ENCODE measurements around the gene MRPL23.

The MRPL23 gene

DNA sequence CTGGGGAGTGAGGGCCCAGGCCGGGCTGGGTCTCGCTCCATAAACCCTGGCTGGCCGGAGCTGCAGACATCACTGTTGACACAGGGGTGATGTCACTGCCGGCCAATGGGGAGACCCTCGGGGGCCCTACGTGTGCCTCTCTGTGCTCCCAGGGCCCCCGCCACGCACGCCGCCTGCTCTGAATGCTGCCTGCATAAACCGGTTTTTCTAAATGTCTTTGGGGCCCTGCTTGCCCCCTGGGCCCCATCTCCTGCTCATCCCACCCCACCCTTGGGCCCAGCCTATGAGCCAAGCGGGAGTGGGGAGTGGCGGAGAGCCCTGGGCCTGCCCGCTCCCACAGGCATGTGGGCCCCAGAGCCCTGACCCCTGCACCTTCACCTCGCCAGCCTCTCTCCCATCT, 42.8 kb downstream of the MRPL23 start:
- TF ChIP-seq, protein P1, sequence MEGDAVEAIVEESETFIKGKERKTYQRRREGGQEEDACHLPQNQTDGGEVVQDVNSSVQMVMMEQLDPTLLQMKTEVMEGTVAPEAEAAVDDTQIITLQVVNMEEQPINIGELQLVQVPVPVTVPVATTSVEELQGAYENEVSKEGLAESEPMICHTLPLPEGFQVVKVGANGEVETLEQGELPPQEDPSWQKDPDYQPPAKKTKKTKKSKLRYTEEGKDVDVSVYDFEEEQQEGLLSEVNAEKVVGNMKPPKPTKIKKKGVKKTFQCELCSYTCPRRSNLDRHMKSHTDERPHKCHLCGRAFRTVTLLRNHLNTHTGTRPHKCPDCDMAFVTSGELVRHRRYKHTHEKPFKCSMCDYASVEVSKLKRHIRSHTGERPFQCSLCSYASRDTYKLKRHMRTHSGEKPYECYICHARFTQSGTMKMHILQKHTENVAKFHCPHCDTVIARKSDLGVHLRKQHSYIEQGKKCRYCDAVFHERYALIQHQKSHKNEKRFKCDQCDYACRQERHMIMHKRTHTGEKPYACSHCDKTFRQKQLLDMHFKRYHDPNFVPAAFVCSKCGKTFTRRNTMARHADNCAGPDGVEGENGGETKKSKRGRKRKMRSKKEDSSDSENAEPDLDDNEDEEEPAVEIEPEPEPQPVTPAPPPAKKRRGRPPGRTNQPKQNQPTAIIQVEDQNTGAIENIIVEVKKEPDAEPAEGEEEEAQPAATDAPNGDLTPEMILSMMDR (IDR thresholded peaks at IDR 0.05; ENCODE audit: extremely low read depth, insufficient read depth, missing control alignments): no peak
- in situ Hi-C loops (cut with MboI; ENCODE audit: low pct_unique_long_range_greater_than_20kb, low sequenced_read_pairs, unreplicated experiment): no loop called here
- DNase-seq (ENCODE audit: low spot score): no peak

DNA sequence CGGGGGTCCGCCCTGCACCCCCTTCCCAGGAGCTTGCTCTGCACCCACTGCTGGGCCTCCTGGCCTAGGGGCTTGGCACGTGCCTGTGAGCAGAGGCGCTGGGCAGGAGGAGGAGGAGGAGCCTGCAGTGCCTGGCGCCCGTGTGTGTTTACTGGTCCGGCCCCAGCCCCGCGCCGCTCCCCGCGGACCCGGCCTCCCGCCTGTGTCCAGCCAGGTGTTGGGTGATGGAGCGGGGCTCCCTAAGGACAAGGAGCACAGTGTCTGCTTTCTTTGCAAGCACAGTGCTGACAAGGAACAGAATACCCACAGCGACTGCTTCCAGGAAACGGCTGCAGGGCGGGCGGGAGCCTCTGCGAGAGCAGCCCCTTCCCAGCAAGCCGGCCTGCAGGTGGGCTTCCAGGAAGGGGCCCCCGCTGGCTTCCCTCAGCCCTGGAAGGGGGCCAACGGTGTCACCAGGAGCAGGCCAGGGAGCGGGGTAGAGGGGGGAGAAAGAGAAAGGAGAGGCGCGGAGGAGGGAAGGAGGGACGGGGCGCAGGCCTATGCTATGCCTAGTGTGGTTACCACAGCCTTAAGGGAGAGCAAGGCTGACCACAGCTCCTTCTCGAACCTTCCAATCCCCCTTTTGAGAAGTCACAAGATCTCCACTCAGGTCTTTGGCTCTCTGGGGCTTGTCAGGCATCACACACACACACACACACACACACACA, 43.9 kb downstream of the MRPL23 start:
- TF ChIP-seq, protein P1 (IDR thresholded peaks at IDR 0.05; ENCODE audit: extremely low read depth, insufficient read depth, missing control alignments): no peak
- in situ Hi-C loops (cut with MboI; ENCODE audit: low pct_unique_long_range_greater_than_20kb, low sequenced_read_pairs, unreplicated experiment): no loop called here
- no peak for DNase-seq (ENCODE audit: low spot score)

DNA sequence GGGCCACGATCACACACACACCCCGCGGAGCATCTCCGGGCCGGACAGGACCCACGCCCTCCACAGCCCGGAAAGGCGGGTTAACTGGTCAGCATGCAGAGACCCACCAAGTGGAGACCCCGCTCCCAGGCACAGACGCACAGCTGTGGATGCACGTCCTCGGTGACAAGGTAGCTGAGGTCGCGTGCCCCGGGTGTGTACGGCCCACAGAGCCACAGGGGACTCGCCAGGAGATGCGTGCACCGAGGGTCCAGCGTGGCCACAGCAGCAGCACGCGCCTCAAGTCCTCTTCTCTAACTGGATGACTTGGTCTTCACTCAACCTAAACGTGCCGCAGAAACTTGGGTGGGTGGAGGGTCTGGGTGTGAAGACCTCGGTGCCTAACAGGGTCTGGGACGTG, 45.0 kb downstream of the MRPL23 start:
- in situ Hi-C loops (cut with MboI; ENCODE audit: low pct_unique_long_range_greater_than_20kb, low sequenced_read_pairs, unreplicated experiment): no loop called here
- no peak for DNase-seq (ENCODE audit: low spot score)
- TF ChIP-seq, protein P1 (IDR thresholded peaks at IDR 0.05; ENCODE audit: extremely low read depth, insufficient read depth, missing control alignments): no peak

DNA sequence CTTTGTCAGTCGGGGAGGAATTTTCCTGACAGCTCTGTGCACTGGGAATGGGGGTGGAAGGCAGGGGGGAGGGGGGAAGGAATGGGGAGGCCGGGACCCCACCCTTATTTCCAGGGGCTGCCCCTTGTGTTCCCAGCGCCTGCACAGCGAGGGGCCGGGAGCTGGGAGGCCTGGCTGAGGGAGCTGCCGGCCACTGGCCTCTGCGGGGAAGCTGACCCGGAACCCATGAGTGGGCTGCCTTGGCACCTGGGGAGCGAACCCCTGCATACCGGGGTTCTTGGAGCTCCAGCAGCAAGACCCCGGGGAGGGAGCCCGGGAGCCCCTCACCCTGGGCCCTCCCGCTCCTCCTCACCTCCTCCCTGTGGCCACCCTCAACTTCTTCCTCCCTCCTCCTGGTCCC, 47.0 kb downstream of the MRPL23 start:
- no peak for DNase-seq (ENCODE audit: low spot score)
- TF ChIP-seq, protein P1 (IDR thresholded peaks at IDR 0.05; ENCODE audit: extremely low read depth, insufficient read depth, missing control alignments): no peak
- in situ Hi-C loops (cut with MboI; ENCODE audit: low pct_unique_long_range_greater_than_20kb, low sequenced_read_pairs, unreplicated experiment): no loop called here

DNA sequence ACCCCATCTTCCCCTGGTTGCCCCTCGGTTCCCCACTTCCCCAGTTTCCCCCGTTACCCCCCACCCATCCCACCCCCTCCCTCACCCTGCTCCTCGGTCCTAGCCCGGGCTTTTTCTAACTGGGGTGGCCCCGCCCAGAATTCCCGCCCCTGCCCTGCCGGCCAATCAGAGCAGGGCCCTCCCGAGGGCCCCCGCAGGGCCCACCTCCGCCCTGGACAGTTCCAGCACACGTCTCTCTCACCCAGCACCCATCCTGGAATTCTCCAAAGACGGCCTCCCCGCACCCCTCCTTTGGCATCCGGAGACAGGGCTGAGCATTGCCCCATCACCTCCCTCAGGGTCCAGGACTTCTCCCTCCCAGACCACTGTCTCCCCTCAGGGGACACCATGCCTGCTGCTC, 50.6 kb downstream of the MRPL23 start, which contains the start of gene H19:
Gene H19 (minus strand): TSS at position 88 of the 400 bp plus-strand sequence.
- in situ Hi-C loops (cut with MboI; ENCODE audit: low pct_unique_long_range_greater_than_20kb, low sequenced_read_pairs, unreplicated experiment): no loop called here
- DNase-seq (ENCODE audit: low spot score): no peak
- TF ChIP-seq, protein P1 (IDR thresholded peaks at IDR 0.05; ENCODE audit: extremely low read depth, insufficient read depth, missing control alignments): no peak

DNA sequence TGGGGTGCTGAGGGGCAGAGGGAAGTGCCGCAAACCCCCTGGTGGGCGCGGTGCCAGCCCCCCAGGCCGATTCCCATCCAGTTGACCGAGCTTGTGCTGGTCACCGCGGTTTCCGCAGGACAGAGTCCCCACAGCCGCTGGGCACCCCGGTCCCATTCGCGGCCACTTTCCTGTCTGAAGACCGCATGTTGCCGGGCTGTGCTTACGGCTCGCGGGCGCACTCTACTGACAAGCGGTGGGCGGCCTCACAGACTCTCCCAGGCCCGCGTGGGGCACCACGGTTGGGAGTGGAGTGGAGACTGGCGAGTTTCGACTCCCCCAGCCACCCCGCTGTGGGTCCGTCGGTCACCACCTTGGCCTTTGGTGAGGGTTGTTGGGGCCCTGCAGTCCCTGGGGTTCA, 51.2 kb downstream of the MRPL23 start:
- no peak for DNase-seq (ENCODE audit: low spot score)
- TF ChIP-seq, protein P1 (IDR thresholded peaks at IDR 0.05; ENCODE audit: extremely low read depth, insufficient read depth, missing control alignments): no peak
- in situ Hi-C loops (cut with MboI; ENCODE audit: low pct_unique_long_range_greater_than_20kb, low sequenced_read_pairs, unreplicated experiment): no loop called here
